Epithelial cell of proximal tubule (primary cell): ENCODE data around the gene JMY. TPM values are rescaled to one million over a fixed set of nuclear protein-coding genes. Genes with fewer than 3 reads are reported as not detected.
A peak's percentile ranks its signal among the peaks of the same experiment; 100 is the strongest.

ENCODE experiments used
- DNase-seq: peaks from one replicate; pipeline ENCODE4 v3.0.0-alpha.2; 2011; ENCODE audit warnings: low read depth
- H3K4me3 ChIP-seq: 2 replicates; pipeline ENCODE4 v1.5.1; 2011; ENCODE audit warnings: low read depth, mild to moderate bottlenecking, low read length
- CTCF ChIP-seq: conservative IDR thresholded peaks from 2 replicates; pipeline ENCODE4 v1.5.1; 2012; ENCODE audit warnings: low read depth, mild to moderate bottlenecking, low read length
- total RNA-seq: library from RNA; depleted of rRNA; stranded (reverse); fragments of >200 nt; gene quantifications from 2 replicates; pipeline ENCODE4 v1.2.3, GENCODE V29; 2015

The JMY gene
- total RNA-seq = 2.8 and 5.7 TPM in 2 replicates

GRCh38 chr5:79235634-79236361 is at the start of gene JMY:
JMY (plus strand) TSS chr5:79236131; CDS start chr5:79236651, 520 bp downstream.
- DNase-seq = no peak
- peak within 1 kb of the TSS; percentile 93 for H3K4me3 ChIP-seq
- TF ChIP-seq CTCF = no peak

GRCh38 chr5:79186455-79186854 is 49.5 kb upstream of the JMY start:
- H3K4me3 ChIP-seq = no peak overlapping the region
- no peak for DNase-seq
- TF ChIP-seq CTCF = no peak

- no peak overlapping the region for H3K4me3 ChIP-seq
- DNase-seq = no peak
- no peak for TF ChIP-seq CTCF
These were observed 46.3 kb upstream of the JMY start for GRCh38 chr5:79189439-79190234.

GRCh38 chr5:79190235-79190529 is 45.7 kb upstream of the JMY start:
- TF ChIP-seq CTCF = no peak
- DNase-seq = no peak
- H3K4me3 ChIP-seq = no peak overlapping the region

GRCh38 chr5:79191457-79191856 is 44.5 kb upstream of the JMY start:
- TF ChIP-seq CTCF = no peak
- DNase-seq = no peak
- H3K4me3 ChIP-seq = no peak overlapping the region

GRCh38 chr5:79193643-79194042 is 42.3 kb upstream of the JMY start:
- peak; percentile 20 for DNase-seq
- no peak for TF ChIP-seq CTCF
- H3K4me3 ChIP-seq = no peak overlapping the region
